Fibroblast of villous mesenchyme (primary cell): ENCODE results near the gene HRC. TPM values are rescaled to one million over a fixed set of nuclear protein-coding genes. Genes with fewer than 3 reads are reported as not detected.

Source experiments
- DNase-seq: peaks from one replicate; pipeline ENCODE4 v3.0.0-alpha.2; 2010; ENCODE audit warnings: low read depth
- H3K4me3 ChIP-seq: 2 replicates; pipeline ENCODE4 v1.5.1; 2011; ENCODE audit warnings: low read depth, mild to moderate bottlenecking, low read length
- total RNA-seq: library from RNA; depleted of rRNA; stranded (reverse); fragments of >200 nt; gene quantifications from 2 replicates; pipeline ENCODE4 v1.2.3, GENCODE V29; 2012
- TF ChIP-seq, protein P1 (sequence below): IDR thresholded peaks from 2 replicates; pipeline ENCODE4 v1.5.1; 2012; ENCODE audit warnings: low read depth, mild to moderate bottlenecking, low read length; ENCODE audit not compliant: insufficient read depth

The HRC gene
- total RNA-seq, 1 donor: under 0.01 TPM

DNA sequence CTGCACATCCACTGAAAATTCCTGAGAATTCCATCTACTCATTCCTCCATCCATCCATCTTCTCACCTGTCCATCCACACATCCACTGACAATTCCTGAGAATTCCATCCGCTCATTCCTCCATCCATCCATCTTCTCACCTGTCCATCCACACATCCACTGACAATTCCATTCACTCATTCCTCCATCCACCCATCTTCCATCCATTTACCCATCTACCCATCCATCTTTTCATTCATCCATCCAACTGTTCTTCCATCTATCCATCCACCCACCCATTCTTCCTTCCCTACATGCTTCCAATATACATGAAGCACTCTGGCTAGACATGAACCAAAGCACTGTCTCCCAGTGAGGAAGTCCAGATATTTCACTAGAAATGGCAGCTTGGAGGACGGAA is 18.0 kb upstream of the HRC start:
- TF ChIP-seq, protein P1, sequence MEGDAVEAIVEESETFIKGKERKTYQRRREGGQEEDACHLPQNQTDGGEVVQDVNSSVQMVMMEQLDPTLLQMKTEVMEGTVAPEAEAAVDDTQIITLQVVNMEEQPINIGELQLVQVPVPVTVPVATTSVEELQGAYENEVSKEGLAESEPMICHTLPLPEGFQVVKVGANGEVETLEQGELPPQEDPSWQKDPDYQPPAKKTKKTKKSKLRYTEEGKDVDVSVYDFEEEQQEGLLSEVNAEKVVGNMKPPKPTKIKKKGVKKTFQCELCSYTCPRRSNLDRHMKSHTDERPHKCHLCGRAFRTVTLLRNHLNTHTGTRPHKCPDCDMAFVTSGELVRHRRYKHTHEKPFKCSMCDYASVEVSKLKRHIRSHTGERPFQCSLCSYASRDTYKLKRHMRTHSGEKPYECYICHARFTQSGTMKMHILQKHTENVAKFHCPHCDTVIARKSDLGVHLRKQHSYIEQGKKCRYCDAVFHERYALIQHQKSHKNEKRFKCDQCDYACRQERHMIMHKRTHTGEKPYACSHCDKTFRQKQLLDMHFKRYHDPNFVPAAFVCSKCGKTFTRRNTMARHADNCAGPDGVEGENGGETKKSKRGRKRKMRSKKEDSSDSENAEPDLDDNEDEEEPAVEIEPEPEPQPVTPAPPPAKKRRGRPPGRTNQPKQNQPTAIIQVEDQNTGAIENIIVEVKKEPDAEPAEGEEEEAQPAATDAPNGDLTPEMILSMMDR: no peak
- no peak overlapping the region for H3K4me3 ChIP-seq
- no peak for DNase-seq

DNA sequence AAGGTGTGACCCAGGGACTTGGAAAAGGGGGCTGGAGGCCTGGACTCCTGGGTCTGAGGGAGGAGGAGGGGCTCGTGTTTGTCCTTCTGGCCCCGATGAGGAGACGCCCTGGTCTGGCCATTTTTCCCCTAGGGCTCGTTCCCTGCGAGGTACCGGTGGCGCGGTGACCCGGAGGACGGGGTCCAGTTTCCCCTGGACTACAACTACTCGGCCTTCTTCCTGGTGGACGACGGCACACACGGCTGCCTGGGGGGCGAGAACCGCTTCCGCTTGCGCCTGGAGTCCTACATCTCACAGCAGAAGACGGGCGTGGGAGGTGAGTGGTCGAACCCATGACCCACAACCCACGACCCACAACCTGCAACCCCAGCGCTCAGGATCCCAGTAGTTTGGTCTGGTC is 13.2 kb upstream of the HRC start:
- TF ChIP-seq, protein P1: no peak
- no peak for DNase-seq

DNA sequence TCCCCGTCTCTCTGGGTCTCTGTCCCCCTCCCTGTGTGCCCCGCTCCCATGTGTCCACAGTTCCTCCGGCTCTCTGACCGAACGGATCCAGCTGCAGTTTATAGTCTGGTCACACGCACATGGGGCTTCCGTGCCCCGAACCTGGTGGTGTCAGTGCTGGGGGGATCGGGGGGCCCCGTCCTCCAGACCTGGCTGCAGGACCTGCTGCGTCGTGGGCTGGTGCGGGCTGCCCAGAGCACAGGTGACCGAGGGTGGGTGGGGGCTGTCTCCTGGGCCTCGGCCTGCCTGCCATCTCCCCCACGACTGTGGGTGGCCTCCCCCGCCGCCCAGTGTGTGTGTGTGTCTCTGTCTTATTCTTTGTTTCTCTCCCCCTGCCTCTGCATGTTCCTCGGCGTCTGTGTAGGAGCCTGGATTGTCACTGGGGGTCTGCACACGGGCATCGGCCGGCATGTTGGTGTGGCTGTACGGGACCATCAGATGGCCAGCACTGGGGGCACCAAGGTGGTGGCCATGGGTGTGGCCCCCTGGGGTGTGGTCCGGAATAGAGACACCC is 12.7 kb upstream of the HRC start:
- H3K4me3 ChIP-seq: no peak overlapping the region
- no peak for DNase-seq
- TF ChIP-seq, protein P1: no peak

More for the DNA sequence above, 13.2 kb upstream of the HRC start:
- H3K4me3 ChIP-seq: no peak overlapping the region

DNA sequence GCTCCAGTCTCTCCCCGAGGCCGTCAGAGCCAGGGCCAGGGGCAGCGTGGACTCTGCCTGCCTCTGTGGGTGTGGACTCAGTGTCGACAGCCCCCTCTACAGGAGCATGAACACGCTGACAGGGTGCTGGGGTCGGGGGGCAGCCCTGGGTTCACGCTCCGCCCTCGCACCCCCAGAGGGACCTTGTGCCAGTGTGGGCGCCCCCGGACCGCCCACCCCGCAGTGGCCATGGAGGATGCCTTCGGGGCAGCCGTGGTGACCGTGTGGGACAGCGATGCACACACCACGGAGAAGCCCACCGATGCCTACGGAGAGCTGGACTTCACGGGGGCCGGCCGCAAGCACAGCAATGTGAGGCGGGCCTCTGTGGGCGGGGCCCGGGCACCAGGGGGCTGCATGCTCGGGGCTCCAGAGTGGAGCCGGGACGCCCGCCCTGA is 10.7 kb upstream of the HRC start:
- DNase-seq: no peak
- no peak overlapping the region for H3K4me3 ChIP-seq
- TF ChIP-seq, protein P1: no peak

DNA sequence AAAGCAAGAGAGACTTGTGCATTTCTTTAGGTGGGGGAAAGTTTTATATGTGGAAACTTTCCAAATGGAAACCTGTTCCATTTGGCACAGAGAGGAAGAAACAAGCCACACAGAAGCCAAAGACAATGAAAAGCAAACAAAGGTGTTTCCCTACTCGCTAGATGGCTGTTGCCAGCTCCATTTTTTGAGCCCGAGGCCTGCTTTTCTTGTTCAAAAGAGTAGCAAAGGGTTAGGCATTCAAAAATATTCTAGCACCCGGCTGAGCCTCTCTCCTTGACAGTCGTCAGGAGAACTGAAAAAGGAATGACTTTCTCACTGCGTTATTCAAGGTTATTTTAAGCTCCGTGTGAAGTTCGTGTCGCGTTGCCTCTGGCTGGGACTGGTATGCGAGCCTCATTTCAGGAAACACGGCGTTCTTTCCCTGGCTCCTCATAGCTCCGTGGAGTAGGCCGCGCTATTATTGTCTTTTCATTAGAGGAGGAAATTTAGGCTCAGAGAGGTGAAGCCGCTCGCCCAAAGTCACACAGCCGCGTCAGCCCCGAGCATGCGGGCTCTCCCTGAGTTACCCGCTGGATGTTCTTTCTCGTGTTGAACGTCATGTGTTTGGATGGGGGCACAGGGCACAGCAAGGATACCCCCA is 10.0 kb upstream of the HRC start:
- H3K4me3 ChIP-seq: no peak overlapping the region
- no peak for DNase-seq
- TF ChIP-seq, protein P1: no peak

DNA sequence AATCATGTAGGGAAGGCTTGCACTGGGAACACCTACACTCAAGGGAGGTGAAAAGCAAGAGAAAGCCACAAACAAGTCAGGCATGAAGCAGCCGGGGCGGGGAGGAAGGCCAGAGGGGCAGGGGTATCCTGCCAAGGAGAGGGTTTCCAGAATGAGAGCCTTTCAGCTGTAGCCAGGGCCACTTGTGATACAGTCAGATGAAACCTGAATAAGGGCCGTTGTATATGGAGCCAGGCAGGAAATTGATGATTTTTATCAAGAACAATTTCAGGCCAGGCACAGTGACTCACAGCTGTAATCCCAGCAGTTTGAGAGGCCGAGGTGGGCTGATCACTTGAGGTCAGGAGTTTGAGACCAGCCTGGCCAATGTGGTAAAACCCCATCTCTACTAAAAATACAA is 6.8 kb upstream of the HRC start:
- no peak for DNase-seq
- H3K4me3 ChIP-seq: no peak overlapping the region
- TF ChIP-seq, protein P1: no peak
